ENCODE measurements around the gene PRL. TPM values are rescaled to one million over a fixed set of nuclear protein-coding genes. Genes with fewer than 3 reads are reported as not detected.

PRL gene
- total RNA-seq, 1 experiment from 2014 or later: not detected

GRCh38 chr6:22343864-22344263 is 47.0 kb upstream of the PRL start:
- DNase-seq: no peak
- Histone ChIP-seq H3K14ac (ENCODE audit: insufficient read depth, low read length) (no peak overlapping the region), H4K91ac (ENCODE audit: insufficient read length, low read depth, low read length) (no peak overlapping the region), H2BK120ac (ENCODE audit: low read depth, low read length, poor library complexity, severe bottlenecking) (no peak overlapping the region), H2AK5ac (ENCODE audit: insufficient read length, low read length) (no peak overlapping the region), H4K5ac (ENCODE audit: insufficient read length, low read depth, low read length) (no peak overlapping the region), H3K4ac (ENCODE audit: low read depth, low read length) (no peak overlapping the region), H3K27me3 (ENCODE audit: insufficient read depth, low read length) (no peaks in the 10 kb centered on the region), H3K18ac (ENCODE audit: insufficient read length, low read depth, low read length) (no peak overlapping the region), H3K9me3 (ENCODE audit: control insufficient read depth, low read depth, low read length) (no peaks in the 10 kb centered on the region), H3K56ac (ENCODE audit: insufficient read length, low read depth, low read length) (no peak overlapping the region), H4K20me1 (ENCODE audit: control insufficient read depth, insufficient read depth, insufficient read length) (no peaks in the 10 kb centered on the region), H2BK15ac (ENCODE audit: low read depth, low read length) (no peak overlapping the region), H3K79me1 (ENCODE audit: insufficient read depth, low read depth, low read length, poor library complexity, severe bottlenecking) (no peaks in the 10 kb centered on the region), H2BK20ac (ENCODE audit: low read depth, low read length, poor library complexity, severe bottlenecking) (no peak overlapping the region), H3K9ac (ENCODE audit: extremely low read depth, insufficient read length, low read length) (no peak overlapping the region), H4K8ac (replicated peaks; ENCODE audit: insufficient read length, low read depth, low read length) (no peak overlapping the region), H2BK5ac (ENCODE audit: insufficient read length, low read length) (no peak overlapping the region), H2AFZ (ENCODE audit: low read length) (no peak overlapping the region), H3K23ac (ENCODE audit: insufficient read length, low read depth, low read length) (no peak overlapping the region), H3K4me1 (ENCODE audit: insufficient read depth, low read length) (no peaks in the 10 kb centered on the region), H3K4me2 (ENCODE audit: insufficient read depth, insufficient read length, low read length) (no peak overlapping the region), H3K79me2 (ENCODE audit: insufficient read depth, low read length) (no peaks in the 10 kb centered on the region), H2BK12ac (ENCODE audit: insufficient read length, low read depth, low read length) (no peak overlapping the region), H3K27ac (ENCODE audit: insufficient read length, low read depth, low read length) (no peak overlapping the region), H3T11ph (ENCODE audit: low read length) (no peak overlapping the region), H3K23me2 (ENCODE audit: insufficient read length, low read depth, low read length, poor library complexity, severe bottlenecking) (no peaks in the 10 kb centered on the region)
- H3K36me3 Mint-ChIP-seq (ENCODE audit: insufficient read depth in 1 of 3, low read depth in 3 of 3): peaks cover 0 to 5% (median 0%) of the 10 kb centered on the region in 3 experiments; a peak in 1 of 7 replicates
- no CpG with 5 or more reads among the region's 2 CpGs for WGBS (ENCODE audit: extremely low coverage, insufficient read length, low lambda C conversion rate)
- peaks cover 0 to 3% of the 10 kb centered on the region in 2 experiments; a peak in 2 of 5 replicates for H3K9me3 Mint-ChIP-seq
- H3K27ac Mint-ChIP-seq: no peak overlapping the region
- H3K4me1 Mint-ChIP-seq: peaks cover under 1% of the 10 kb centered on the region in 2 experiments; a peak in 1 of 4 replicates
- H3K27me3 Mint-ChIP-seq (ENCODE audit: low read depth): no peaks in the 10 kb centered on the region
- TF ChIP-seq CTCF (conservative IDR thresholded peaks at IDR 0.05): peak; percentile 70
- no peak overlapping the region for H3K4me3 Mint-ChIP-seq

Measured in H9 (cell line).